Measurements from ENCODE around the gene C9orf43.
"Not testable (repeated sequence)": the region's sequence is repeated elsewhere in the genome, so short reads cannot be mapped to it uniquely, and the experiment has no call there.

Gene C9orf43

GRCh38 chr9:113373676-113374392 lies 36.7 kb upstream of the C9orf43 start:
- Histone ChIP-seq H3K4me1 (ENCODE audit: control insufficient read depth, insufficient read depth, low read length) (peaks cover 6% of the 10 kb centered on the region), H3K4me2 (ENCODE audit: low read length) (no peak overlapping the region), H3K4me3 (ENCODE audit: low read length) (no peak overlapping the region), H3K36me3 (ENCODE audit: insufficient read depth, low read length) (peaks cover 7% of the 10 kb centered on the region), H3K9ac (ENCODE audit: low read depth, low read length) (no peak overlapping the region), H3K27me3 (ENCODE audit: control insufficient read depth, insufficient read depth, low read length) (peaks cover 3% of the 10 kb centered on the region), H3K9me3 (replicated peaks; ENCODE audit: low read length) (no peaks in the 10 kb centered on the region)

DNA sequence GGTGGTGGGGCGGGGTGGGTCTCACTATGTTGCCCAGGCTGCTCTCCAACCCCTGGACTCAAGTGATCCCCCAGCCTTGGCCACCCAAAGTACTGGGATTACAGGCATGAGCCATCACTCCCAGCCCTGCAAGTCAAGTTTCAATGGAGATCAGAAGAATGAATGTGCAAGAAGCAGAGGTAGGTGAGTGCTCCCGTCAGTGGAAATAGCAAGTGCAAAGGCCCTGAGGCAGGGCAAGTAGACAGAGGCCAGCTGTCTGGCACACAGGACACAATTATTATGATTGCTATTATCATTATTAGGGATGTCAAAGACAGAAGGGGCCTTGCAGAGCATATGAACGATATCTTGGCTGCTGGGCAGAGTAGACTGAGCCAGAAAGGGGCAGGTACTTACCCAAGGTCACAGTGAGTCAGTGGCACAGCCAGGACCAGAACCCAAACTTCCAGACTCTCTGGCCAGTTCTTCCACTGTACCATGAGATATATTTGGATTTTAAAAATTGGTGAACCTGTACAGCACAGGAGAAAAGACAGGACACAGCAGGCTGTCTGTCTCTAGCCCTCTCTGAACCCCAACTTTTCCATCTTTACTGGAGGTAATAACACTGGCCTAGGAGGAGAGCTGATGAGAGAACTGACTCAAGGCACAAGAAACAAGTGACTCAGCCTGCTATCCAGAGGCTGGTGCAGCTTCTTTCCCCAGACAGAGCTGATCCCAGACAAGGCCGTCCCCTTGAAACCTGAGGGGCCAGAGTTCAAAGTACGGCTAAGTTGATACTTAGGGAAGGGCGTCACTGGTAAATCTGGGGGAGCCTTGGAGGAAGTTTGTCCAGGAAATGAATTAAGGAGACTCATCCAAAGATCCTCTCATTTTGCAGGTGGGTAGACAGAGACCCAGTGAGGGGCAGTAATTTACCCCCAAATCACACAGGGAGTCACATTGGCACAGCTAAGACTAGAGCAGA lies 35.2 kb upstream of the C9orf43 start:
- Histone ChIP-seq H3K4me1 (ENCODE audit: control insufficient read depth, insufficient read depth, low read length) (peaks cover 6% of the 10 kb centered on the region), H3K9ac (ENCODE audit: low read depth, low read length) (no peak overlapping the region), H3K4me3 (ENCODE audit: low read length) (no peak overlapping the region), H3K36me3 (ENCODE audit: insufficient read depth, low read length) (peaks cover 7% of the 10 kb centered on the region), H3K9me3 (replicated peaks; ENCODE audit: low read length) (no peaks in the 10 kb centered on the region), H3K27me3 (ENCODE audit: control insufficient read depth, insufficient read depth, low read length) (no peaks in the 10 kb centered on the region), H3K4me2 (ENCODE audit: low read length) (no peak overlapping the region)

GRCh38 chr9:113376634-113377567 lies 33.6 kb upstream of the C9orf43 start, which contains the start of gene HDHD3:
Gene HDHD3, minus strand, starts transcription at chr9:113376986. Its CDS starts 2,632 bp downstream, at chr9:113374354.
- Histone ChIP-seq H3K4me1 (ENCODE audit: control insufficient read depth, insufficient read depth, low read length) (peaks cover 6% of the 10 kb centered on the region), H3K4me2 (ENCODE audit: low read length) (peak within 1 kb of the TSS; percentile 97), H3K9ac (ENCODE audit: low read depth, low read length) (peak within 1 kb of the TSS; percentile 82), H3K4me3 (ENCODE audit: low read length) (peak within 1 kb of the TSS; percentile 97), H3K36me3 (ENCODE audit: insufficient read depth, low read length) (peaks cover 7% of the 10 kb centered on the region), H3K27me3 (ENCODE audit: control insufficient read depth, insufficient read depth, low read length) (no peaks in the 10 kb centered on the region), H3K9me3 (replicated peaks; ENCODE audit: low read length) (no peaks in the 10 kb centered on the region)

DNA sequence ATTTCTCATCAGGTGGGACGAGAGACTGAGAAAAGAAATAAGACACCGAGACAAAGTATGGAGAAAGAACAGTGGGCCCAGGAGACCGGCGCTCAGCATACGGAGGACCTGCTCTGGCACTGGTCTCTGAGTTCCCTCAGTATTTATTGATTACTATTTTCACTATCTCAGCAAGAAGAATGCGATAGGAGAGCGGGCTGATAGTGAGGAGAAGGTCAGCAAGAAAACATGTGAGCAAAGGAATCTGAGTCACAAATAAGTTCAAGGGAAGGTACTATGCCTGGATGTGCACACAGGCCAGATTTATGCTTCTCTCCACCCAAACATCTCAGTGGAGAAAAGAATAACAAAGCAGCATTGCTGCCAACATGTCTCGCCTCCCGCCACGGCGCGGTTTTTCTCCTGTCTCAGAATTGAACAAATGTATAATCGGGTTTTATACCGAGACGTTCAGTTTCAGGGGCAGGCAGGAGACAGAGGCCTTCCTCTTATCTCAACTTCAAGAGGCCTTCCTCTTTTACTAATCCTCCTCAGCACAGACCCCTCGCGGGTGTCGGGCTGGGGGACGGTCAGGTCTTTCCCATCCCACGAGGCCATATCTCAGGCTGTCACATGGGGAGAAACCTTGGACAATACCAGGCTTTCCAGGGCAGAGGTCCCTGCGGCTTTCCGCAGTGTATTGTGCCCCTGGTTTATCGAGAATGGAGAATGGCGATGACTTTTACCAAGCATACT lies 31.3 kb upstream of the C9orf43 start:
- not testable (repeated sequence) for H3K4me3 ChIP-seq (ENCODE audit: low read length); H3K9me3 ChIP-seq (replicated peaks; ENCODE audit: low read length); H3K4me2 ChIP-seq (ENCODE audit: low read length); H3K36me3 ChIP-seq (ENCODE audit: insufficient read depth, low read length); H3K27me3 ChIP-seq (ENCODE audit: control insufficient read depth, insufficient read depth, low read length); H3K4me1 ChIP-seq (ENCODE audit: control insufficient read depth, insufficient read depth, low read length); H3K9ac ChIP-seq (ENCODE audit: low read depth, low read length)

DNA sequence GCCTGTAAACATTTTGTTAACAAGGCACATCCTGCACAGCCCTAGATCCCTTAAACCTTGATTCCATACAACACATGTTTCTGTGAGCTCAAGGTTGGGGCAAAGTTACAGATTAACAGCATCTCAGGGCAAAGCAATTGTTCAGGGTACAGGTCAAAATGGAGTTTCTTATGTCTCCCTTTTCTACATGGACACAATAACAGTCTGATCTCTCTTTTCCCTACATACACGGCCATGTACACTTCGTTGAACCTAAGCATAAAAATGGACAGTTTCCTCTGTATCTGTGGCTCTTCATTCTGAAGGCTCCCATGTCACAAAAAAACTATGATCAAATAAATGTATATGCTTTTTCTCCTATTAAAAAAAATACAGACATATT lies 30.7 kb upstream of the C9orf43 start:
- not testable (repeated sequence) for H3K4me3 ChIP-seq (ENCODE audit: low read length); H3K9ac ChIP-seq (ENCODE audit: low read depth, low read length); H3K27me3 ChIP-seq (ENCODE audit: control insufficient read depth, insufficient read depth, low read length); H3K9me3 ChIP-seq (replicated peaks; ENCODE audit: low read length); H3K4me2 ChIP-seq (ENCODE audit: low read length); H3K4me1 ChIP-seq (ENCODE audit: control insufficient read depth, insufficient read depth, low read length); H3K36me3 ChIP-seq (ENCODE audit: insufficient read depth, low read length)

DNA sequence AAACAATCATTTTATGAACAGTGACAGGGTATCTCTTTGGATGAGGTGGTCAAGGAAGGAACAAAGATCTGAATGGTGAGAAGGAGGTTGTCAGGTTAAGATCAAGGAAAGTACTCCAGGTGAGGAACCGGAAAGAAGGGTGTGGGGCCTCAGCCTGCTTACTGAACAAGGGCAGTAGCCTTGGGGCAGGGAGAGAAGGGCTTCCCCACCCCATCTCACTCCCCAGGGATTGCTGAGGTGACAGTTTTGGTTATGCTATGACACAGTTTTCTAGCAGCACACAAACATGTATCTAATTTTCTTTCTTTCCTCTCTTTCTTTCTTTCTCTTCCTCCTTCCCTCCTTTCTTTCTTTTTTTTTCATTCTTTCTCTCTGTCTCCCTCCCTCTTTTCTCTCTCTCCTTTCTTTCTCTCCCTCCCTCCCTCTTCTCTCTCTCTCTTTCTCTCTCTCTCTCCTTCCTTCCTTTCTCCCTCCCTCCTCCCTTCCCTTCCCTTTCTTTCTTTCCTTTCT lies 29.6 kb upstream of the C9orf43 start:
- H3K36me3 ChIP-seq (ENCODE audit: insufficient read depth, low read length), result no peaks in the 10 kb centered on the region
- H3K4me2 ChIP-seq (ENCODE audit: low read length), result no peak overlapping the region
- H3K9me3 ChIP-seq (replicated peaks; ENCODE audit: low read length), result no peaks in the 10 kb centered on the region
- H3K4me1 ChIP-seq (ENCODE audit: control insufficient read depth, insufficient read depth, low read length), result peaks cover 3% of the 10 kb centered on the region
- H3K9ac ChIP-seq (ENCODE audit: low read depth, low read length), result no peak overlapping the region
- no peaks in the 10 kb centered on the region for H3K27me3 ChIP-seq (ENCODE audit: control insufficient read depth, insufficient read depth, low read length)
- H3K4me3 ChIP-seq (ENCODE audit: low read length), result no peak overlapping the region

- not testable (repeated sequence) for H3K9me3 ChIP-seq (replicated peaks; ENCODE audit: low read length); H3K4me2 ChIP-seq (ENCODE audit: low read length); H3K27me3 ChIP-seq (ENCODE audit: control insufficient read depth, insufficient read depth, low read length); H3K36me3 ChIP-seq (ENCODE audit: insufficient read depth, low read length); H3K9ac ChIP-seq (ENCODE audit: low read depth, low read length); H3K4me3 ChIP-seq (ENCODE audit: low read length); H3K4me1 ChIP-seq (ENCODE audit: control insufficient read depth, insufficient read depth, low read length)
Measured at GRCh38 chr9:113381441-113381840, 29.1 kb upstream of the C9orf43 start.

GRCh38 chr9:113381909-113382411 lies 28.6 kb upstream of the C9orf43 start:
- Histone ChIP-seq H3K9me3 (replicated peaks; ENCODE audit: low read length) (no peaks in the 10 kb centered on the region), H3K4me3 (ENCODE audit: low read length) (no peak overlapping the region), H3K4me2 (ENCODE audit: low read length) (no peak overlapping the region), H3K4me1 (ENCODE audit: control insufficient read depth, insufficient read depth, low read length) (peaks cover 3% of the 10 kb centered on the region), H3K9ac (ENCODE audit: low read depth, low read length) (no peak overlapping the region), H3K27me3 (ENCODE audit: control insufficient read depth, insufficient read depth, low read length) (no peaks in the 10 kb centered on the region), H3K36me3 (ENCODE audit: insufficient read depth, low read length) (no peaks in the 10 kb centered on the region)

DNA sequence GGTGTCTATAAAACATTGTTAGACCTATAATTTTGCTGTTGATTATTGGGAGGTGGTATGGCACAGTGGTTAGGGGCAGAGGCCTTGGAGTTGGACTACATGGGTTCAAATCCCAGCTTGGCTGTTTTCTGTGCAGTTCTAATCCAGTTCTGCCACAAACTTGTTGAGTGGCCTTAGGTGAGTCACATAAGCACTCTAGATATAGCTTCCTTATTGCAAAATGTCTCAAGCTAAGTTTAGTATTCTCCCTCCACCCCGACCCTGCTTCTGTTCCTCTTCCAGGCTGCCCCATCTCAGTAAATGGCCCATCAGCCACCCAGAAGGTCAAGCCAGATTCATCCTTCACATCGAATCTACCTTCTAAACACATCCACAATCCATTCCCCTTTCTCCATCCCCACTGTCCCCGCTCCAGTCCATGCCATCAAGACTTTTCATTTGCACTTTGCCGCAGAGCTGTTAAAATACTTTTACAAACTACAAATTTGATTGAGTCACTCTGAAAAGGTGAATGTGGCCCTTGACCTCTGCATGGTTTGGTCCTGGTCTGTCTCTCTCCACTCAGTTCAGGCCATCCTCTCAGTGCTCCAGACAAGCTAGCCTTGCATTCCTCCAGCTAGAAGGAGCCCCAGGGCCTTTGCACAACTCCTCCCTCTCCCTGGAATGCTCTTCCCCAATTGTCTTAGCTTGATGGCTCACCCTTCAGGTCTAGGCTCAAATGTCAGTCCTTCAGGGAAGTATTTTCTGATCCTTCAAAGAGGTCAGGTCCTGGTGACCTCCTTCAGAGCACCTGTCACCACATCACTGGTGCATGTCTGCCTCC lies 23.8 kb upstream of the C9orf43 start:
- no peaks in the 10 kb centered on the region for H3K9me3 ChIP-seq (replicated peaks; ENCODE audit: low read length)
- no peak overlapping the region for H3K9ac ChIP-seq (ENCODE audit: low read depth, low read length)
- no peaks in the 10 kb centered on the region for H3K27me3 ChIP-seq (ENCODE audit: control insufficient read depth, insufficient read depth, low read length)
- H3K4me2 ChIP-seq (ENCODE audit: low read length), result no peak overlapping the region
- no peak overlapping the region for H3K4me3 ChIP-seq (ENCODE audit: low read length)
- no peaks in the 10 kb centered on the region for H3K4me1 ChIP-seq (ENCODE audit: control insufficient read depth, insufficient read depth, low read length)
- H3K36me3 ChIP-seq (ENCODE audit: insufficient read depth, low read length), result peaks cover 30% of the 10 kb centered on the region
